Dendritic cell treated with granulocyte-macrophage colony-stimulating factor and Interleukin-4, amounts not matched to agents 40 ng/mL and 50 ng/mL, for 4 days (primary cell): Measurements from ENCODE around the gene NCOA5.
"Not testable (repeated sequence)": the region's sequence is repeated elsewhere in the genome, so short reads cannot be mapped to it uniquely, and the experiment has no call there.

Experiments used
- H3K27ac Mint-ChIP-seq: one replicate; pipeline ENCODE4 v1.8.0; 2022; ENCODE audit warnings: mild to moderate bottlenecking, mixed read lengths
- H3K27me3 Mint-ChIP-seq: one replicate; pipeline ENCODE4 v1.8.0; 2022; ENCODE audit warnings: mild to moderate bottlenecking, mixed read lengths
- H3K36me3 Mint-ChIP-seq: one replicate; pipeline ENCODE4 v1.8.0; 2022; ENCODE audit warnings: low read depth, mixed read lengths
- H3K4me1 Mint-ChIP-seq: one replicate; pipeline ENCODE4 v1.8.0; 2022; ENCODE audit warnings: low read depth, mixed read lengths
- H3K4me3 Mint-ChIP-seq: one replicate; pipeline ENCODE4 v1.8.0; 2022; ENCODE audit warnings: mild to moderate bottlenecking, moderate library complexity, mixed read lengths
- H3K9me3 Mint-ChIP-seq: one replicate; pipeline ENCODE4 v1.8.0; 2022; ENCODE audit warnings: mixed read lengths
- intact Hi-C: fragments of 100-400 bp; cut with micrococcal nuclease; formaldehyde crosslinking; loops from one replicate; pipeline ENCODE4 v1.15.0; 2022

NCOA5 gene

DNA sequence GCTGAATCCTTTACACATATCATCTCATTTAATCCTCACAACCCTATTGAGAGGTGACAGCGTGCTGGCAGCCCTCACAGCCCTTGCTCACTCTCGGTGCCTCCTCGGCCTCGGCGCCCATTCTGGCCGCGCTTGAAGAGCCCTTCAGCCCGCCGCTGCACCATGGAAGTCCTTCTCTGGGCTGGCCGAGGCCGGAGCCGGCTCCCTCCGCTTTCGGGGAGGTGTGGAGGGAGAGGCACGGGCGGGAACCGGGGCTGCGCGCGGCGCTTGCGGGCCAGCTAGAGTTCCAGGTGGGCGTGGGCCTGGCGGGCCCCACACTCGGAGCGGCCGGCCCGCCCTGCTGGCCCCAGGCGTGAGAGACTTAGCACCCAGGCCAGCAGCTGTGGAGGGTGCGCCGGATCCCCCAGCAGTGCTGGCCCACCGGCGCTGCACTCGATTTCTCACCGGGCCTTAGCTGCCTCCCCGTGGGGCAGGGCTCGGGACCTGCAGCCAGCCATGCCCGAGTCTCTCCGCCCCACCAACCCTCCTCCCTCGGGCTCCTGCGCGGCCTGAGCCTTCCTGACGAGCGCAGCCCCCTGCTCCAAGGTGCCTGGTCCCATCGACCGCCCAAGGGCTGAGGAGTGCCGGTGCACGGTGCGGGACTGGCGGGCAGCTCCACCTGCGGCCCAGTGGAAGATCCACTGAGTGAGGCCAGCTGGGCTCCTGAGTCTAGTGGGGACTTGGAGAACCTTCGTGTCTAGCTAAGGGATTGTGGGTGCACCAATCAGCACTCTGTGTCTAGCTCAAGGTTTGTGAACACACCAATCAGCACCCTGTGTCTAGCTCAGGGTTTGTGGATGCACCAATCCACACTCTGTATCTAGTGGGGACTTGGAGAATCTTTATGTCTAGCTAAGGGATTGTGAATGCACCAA, 2.1 kb upstream of the NCOA5 start:
- Mint-ChIP-seq H3K4me1 (peaks cover 17% of the 10 kb centered on the region), H3K36me3 (peaks cover 20% of the 10 kb centered on the region), H3K27me3 (peaks cover 15% of the 10 kb centered on the region)
- H3K27ac Mint-ChIP-seq, H3K4me3 Mint-ChIP-seq, H3K9me3 Mint-ChIP-seq, intact Hi-C loops: not testable (repeated sequence)

DNA sequence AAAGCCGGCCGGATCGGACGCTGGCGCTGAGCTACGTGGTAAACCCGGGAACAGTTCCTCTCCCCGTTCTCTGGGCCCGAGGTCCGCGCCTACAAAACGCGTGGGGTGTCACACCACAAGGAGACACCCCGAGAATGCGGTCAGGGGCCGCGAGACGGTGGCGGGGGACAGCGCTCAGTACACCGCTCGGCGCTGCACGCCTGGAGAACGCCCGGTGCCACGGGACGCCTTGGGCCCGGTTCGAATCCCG, 670 bp downstream of the NCOA5 start:
- peaks cover 3% of the 10 kb centered on the region for H3K27me3 Mint-ChIP-seq
- peaks cover 30% of the 10 kb centered on the region for H3K36me3 Mint-ChIP-seq
- H3K4me3 Mint-ChIP-seq, result peak overlapping the region; percentile 90
- peaks cover 44% of the 10 kb centered on the region for H3K4me1 Mint-ChIP-seq
- peak overlapping the region; percentile 96 for H3K27ac Mint-ChIP-seq
- H3K9me3 Mint-ChIP-seq, result no peaks in the 10 kb centered on the region
- intact Hi-C loops, result loop anchor here (2.0 to 5.0 kb wide), 2 partner anchors 66 to 117 kb away; partner anchors contain the start of gene ZNF335

DNA sequence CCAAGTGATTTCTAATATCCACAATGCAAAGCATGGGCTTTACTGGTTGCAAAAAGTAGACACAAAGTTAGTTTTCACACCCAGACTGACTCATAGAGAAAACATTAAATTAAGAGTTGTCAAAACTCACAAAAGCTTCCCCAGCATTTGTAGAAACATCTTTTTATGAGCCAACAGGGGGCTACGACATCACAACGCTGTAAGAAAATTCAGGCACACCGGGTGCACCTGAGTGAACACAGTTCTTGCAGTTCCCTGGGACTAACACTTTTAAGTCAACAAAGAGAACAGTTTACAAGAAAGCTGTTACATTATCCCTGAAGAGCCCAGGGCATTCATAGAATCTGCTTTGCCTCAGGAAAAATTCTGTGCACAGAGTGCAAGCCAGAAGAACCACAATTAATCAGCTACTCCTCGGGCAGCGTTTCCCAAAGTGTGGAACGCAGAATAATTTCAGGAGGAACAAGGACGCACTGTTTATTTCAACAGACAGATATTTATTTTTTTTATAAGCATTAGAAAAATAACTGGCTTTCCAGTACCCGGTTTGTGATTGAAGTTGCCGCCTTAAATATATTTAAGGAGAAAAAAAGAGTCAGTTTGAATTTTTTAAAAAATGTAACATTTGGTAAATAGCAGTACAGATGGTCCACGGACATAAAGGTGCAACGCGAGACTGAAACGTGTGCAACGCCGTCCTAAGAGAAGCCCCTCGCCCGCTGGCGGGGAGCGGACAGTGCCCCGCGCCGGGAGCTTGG, 1.2 kb downstream of the NCOA5 start:
- Mint-ChIP-seq H3K36me3 (peaks cover 30% of the 10 kb centered on the region), H3K27me3 (peaks cover 1% of the 10 kb centered on the region), H3K4me1 (peaks cover 45% of the 10 kb centered on the region), H3K27ac (peak overlapping the region; percentile 96), H3K4me3 (peak overlapping the region; percentile 90), H3K9me3 (no peaks in the 10 kb centered on the region)
- intact Hi-C loops, result loop anchor here (2.0 to 5.0 kb wide), 2 partner anchors 66 to 116 kb away; partner anchors contain the start of gene ZNF335

DNA sequence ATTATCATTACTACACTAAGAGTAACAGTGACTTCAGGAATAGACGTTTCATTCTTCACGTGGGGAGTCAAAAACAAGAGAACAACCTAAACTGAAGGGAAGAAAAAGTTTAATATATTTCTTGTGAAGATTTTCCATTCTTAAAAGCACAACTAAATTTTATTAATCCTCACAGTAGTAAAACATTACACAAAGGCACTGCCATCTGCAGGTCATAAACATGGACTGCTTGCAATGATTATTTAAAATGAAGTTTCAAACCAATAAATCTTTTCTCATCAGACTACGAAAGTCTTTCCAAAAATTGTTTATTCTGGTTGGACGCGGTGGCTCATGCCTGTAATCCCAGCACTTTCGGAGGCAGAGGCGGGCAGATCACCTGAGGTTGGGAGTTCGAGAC, 2.6 kb downstream of the NCOA5 start:
- Mint-ChIP-seq H3K4me3 (peak overlapping the region; percentile 20), H3K4me1 (peaks cover 59% of the 10 kb centered on the region)
- intact Hi-C loops, result loop anchor here (5.0 kb wide), 1 partner anchor 115 kb away; the partner anchor contains the start of gene ZNF335

DNA sequence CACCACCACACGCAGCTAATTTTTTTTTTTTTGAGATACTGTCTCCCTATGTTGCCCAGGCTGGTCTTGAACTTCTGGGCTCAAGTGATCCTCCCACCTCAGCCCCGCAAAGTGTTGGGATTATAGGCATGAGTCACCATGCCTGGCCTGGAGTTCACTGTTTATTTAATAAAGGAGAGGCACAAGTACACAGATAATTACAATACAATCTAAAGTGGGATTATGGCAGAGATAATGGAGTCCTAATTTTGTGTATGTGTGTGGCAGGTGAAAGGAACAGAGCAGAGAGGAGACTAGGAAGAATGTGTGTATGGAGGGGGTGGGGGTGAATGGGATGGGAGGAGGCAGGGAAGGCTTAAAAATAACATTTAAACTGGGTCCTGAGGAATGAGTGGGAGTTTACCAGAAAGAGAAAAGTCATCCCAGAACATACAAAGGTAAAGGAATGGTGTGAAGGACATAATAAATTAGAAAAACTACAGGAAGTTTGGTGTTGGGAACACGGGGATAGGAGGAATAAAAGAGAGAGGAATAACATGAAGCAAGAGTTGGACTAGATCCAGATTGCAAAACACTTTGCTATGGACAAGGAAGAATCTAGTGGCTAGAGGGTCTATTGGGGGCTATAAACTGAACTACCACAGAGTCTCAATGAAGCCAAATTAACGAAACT, 4.4 kb downstream of the NCOA5 start:
- Mint-ChIP-seq H3K4me3 (no peak overlapping the region), H3K4me1 (peaks cover 67% of the 10 kb centered on the region)
- intact Hi-C loops, result loop anchor here (5.0 kb wide), 1 partner anchor 113 kb away; the partner anchor contains the start of gene ZNF335

More for the DNA sequence above, 2.6 kb downstream of the NCOA5 start:
- Mint-ChIP-seq H3K9me3 (no peaks in the 10 kb centered on the region), H3K27me3 (no peaks in the 10 kb centered on the region), H3K27ac (peak overlapping the region; percentile 69), H3K36me3 (peaks cover 30% of the 10 kb centered on the region)

DNA sequence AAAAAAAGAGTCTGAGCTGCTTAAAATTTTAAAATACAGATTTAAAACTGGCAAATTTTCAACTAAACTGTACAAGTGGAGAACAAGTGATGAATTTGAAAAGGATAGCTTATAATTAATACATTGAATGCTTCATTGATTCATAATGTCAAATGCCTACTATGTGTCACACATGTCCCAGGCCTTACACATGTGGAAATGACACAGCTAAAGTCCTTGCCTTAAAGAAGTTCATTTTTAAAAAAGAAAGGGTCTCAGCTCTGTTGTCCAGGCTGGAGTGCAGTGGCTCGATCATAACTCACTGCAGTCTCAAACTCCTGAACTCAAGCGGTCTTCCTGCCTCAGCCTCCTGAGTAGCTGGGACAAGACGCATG, 5.0 kb downstream of the NCOA5 start:
- H3K4me3 Mint-ChIP-seq, result no peak overlapping the region
- peak overlapping the region; percentile 50 for H3K27ac Mint-ChIP-seq
- no peaks in the 10 kb centered on the region for H3K9me3 Mint-ChIP-seq
- intact Hi-C loops, result loop anchor here (5.0 kb wide), 1 partner anchor 112 kb away; the partner anchor contains the start of gene ZNF335
- no peaks in the 10 kb centered on the region for H3K27me3 Mint-ChIP-seq
- peaks cover 63% of the 10 kb centered on the region for H3K4me1 Mint-ChIP-seq
- H3K36me3 Mint-ChIP-seq, result peaks cover 30% of the 10 kb centered on the region

More for the DNA sequence above, 4.4 kb downstream of the NCOA5 start:
- Mint-ChIP-seq H3K36me3 (peaks cover 30% of the 10 kb centered on the region), H3K9me3 (no peaks in the 10 kb centered on the region), H3K27me3 (no peaks in the 10 kb centered on the region), H3K27ac (peak overlapping the region; percentile 50)

DNA sequence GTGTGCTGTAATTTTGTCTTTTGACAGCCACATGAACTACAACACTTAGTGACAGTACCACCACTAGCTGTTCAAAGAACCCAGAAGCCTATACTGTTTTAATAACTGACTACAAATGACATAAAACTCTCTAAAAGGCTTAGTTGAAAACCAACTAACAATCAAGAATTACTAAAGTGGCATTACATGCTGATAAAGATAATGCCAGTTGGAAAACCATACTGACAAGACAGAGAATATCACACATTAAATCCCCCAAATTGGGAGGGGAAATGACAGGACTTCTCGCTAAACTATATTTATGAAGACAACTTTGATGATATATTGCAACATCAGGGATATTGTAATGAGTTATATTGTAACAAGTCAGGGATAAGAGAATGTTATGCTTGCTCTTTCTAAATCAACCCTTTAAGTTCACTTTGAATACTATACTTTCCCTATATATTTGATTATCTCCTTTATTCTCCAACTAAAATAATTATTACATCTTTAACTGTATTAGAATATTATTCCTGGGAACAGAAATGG, 6.2 kb downstream of the NCOA5 start:
- H3K9me3 Mint-ChIP-seq, result no peaks in the 10 kb centered on the region
- no peaks in the 10 kb centered on the region for H3K27me3 Mint-ChIP-seq
- intact Hi-C loops, result no loop called here
- peaks cover 63% of the 10 kb centered on the region for H3K4me1 Mint-ChIP-seq
- H3K4me3 Mint-ChIP-seq, result no peak overlapping the region
- peak overlapping the region; percentile 56 for H3K27ac Mint-ChIP-seq
- H3K36me3 Mint-ChIP-seq, result peaks cover 32% of the 10 kb centered on the region

DNA sequence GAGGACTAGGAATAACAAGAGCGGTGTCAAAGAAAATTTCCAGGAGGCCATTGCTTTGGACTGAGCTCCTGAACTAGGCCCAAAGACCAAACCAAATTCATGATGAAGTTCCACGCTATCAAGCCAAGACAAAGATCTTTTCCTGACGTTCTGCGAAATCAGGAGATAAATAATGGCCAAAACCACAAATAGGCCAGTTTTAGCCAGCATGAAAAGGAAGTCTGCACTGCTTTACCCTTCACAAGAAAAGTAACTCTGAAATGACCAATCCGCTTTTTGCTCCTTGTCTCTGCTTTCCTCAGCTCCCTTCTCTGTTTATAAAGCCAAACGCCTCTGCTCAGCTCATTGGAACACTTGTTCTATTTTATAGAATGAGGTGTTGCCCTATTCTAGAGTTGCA, 6.7 kb downstream of the NCOA5 start:
- peaks cover 32% of the 10 kb centered on the region for H3K36me3 Mint-ChIP-seq
- no peak overlapping the region for H3K4me3 Mint-ChIP-seq
- peak overlapping the region; percentile 56 for H3K27ac Mint-ChIP-seq
- H3K27me3 Mint-ChIP-seq, result no peaks in the 10 kb centered on the region
- H3K4me1 Mint-ChIP-seq, result peaks cover 60% of the 10 kb centered on the region
- intact Hi-C loops, result no loop called here
- H3K9me3 Mint-ChIP-seq, result no peaks in the 10 kb centered on the region

DNA sequence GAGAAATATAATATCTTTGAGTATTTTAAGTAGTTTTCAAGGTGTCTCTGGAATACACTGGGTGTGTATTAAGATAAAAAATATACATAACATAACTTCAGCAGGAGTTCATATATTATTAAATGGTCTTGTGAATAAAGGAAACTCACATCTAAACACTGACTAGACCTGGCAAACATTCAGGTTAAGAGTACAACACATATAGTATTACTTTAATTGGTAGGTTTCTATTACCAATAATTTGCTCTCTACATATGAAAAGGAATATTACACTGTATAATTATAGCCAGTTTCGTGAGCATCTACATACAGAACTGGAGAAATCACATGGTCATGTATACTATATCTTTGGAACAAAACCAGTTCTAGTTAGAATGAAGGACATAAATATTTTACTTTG, 8.7 kb downstream of the NCOA5 start:
- intact Hi-C loops, result no loop called here
- Mint-ChIP-seq H3K4me1 (peaks cover 42% of the 10 kb centered on the region), H3K4me3 (no peak overlapping the region)

DNA sequence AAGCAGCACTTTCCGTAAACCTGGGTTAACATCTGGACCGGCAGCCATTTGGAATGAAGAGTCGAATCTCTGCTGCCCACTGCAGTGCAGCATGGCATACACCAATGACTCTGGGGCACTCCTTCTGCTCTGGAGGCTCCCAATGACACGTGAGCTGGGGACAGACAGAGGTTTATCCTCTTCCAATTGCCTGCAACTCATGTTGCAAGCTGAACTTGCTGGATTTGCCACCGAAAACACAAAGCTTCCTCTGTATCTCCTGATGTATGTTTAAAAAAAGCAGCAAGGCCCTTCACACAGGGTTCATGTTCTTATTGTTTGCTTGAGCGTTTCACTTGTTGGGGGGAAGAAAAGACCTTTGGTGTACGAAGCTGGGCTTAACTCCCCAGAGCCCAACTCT, 10.8 kb downstream of the NCOA5 start:
- no peak overlapping the region for H3K4me3 Mint-ChIP-seq
- intact Hi-C loops, result no loop called here
- peaks cover 23% of the 10 kb centered on the region for H3K4me1 Mint-ChIP-seq
- H3K9me3 Mint-ChIP-seq, result no peaks in the 10 kb centered on the region
- no peak overlapping the region for H3K27ac Mint-ChIP-seq
- H3K27me3 Mint-ChIP-seq, result no peaks in the 10 kb centered on the region
- peaks cover 50% of the 10 kb centered on the region for H3K36me3 Mint-ChIP-seq

More for the DNA sequence above, 8.7 kb downstream of the NCOA5 start:
- no peaks in the 10 kb centered on the region for H3K9me3 Mint-ChIP-seq
- no peaks in the 10 kb centered on the region for H3K27me3 Mint-ChIP-seq
- peaks cover 41% of the 10 kb centered on the region for H3K36me3 Mint-ChIP-seq
- H3K27ac Mint-ChIP-seq, result no peak overlapping the region

DNA sequence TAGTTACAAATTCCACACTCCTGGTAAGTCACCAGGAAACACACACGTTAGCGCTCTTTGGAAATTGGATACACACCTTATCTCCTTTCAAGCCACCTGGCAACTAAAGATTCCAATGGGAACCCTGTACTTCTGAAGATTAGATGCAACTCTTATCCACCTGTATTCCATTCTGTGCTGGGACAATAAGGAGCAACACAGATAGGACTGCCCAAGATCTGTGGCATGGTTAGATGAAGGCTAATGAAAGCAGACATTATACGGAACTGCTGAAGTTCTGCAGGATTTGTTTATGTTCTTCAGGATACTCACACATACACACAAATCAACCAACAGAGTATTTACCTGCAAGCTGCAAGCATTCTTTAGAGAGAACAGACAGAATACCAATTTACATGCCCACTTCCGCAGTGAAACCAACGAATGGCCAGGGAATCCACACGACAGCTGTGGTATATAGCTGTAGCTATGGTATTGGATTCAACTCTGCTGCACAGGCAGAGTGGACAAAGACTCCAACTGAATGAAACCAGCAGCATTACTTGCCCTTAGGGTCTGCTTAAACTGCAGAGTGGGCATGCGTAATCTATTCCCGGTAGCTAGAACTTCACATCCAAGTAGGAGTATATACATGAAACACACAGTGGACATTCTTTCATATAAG, 12.0 kb downstream of the NCOA5 start:
- Mint-ChIP-seq H3K4me1 (peaks cover 14% of the 10 kb centered on the region), H3K36me3 (peaks cover 56% of the 10 kb centered on the region), H3K27me3 (no peaks in the 10 kb centered on the region), H3K9me3 (no peaks in the 10 kb centered on the region), H3K27ac (no peak overlapping the region), H3K4me3 (no peak overlapping the region)
- intact Hi-C loops, result no loop called here

DNA sequence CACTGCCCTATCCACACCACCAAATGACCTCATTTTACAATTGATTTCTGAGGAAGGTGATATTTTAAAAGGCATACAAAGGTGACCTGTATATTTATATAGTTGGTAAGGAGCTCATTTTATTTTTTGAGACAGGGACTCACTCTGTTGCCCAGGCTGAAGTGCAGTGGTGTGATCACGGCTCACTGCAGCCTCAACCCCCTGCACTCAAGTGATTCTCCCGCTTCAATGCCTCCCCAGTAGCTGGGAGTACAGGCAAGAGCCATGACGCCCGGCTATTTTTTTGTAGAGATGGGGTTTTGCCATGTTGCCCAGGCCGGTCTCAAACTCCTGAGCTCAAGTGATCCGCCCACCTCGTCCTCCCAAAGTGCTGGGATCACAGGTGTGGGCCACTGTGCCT, 13.0 kb downstream of the NCOA5 start:
- intact Hi-C loops, result no loop called here
- Mint-ChIP-seq H3K36me3 (peaks cover 56% of the 10 kb centered on the region), H3K9me3 (no peaks in the 10 kb centered on the region), H3K27me3 (no peaks in the 10 kb centered on the region), H3K4me3 (no peak overlapping the region), H3K27ac (no peak overlapping the region), H3K4me1 (peaks cover 5% of the 10 kb centered on the region)

DNA sequence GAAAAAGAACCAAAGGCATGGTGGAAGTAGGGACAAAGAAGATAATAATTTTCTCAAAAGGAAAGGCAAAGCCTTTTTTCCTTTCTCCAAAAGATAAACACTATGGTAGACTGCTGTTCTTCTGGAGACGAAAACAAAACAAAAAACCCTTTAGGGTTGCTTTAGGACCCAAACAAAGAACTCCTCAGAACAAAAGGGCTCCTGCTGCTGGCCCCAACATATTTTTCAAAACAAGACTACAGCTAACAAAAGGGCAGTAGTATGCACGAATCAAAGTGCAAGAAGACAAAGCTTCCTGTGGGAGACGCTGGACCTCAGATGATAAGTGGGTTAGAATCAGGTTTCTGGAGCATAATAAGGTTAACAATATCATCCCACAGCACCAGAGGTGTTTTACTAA, 15.8 kb downstream of the NCOA5 start:
- no peak overlapping the region for H3K4me3 Mint-ChIP-seq
- no peaks in the 10 kb centered on the region for H3K4me1 Mint-ChIP-seq
- H3K27ac Mint-ChIP-seq, result no peak overlapping the region
- intact Hi-C loops, result no loop called here
- H3K27me3 Mint-ChIP-seq, result no peaks in the 10 kb centered on the region
- H3K9me3 Mint-ChIP-seq, result no peaks in the 10 kb centered on the region
- peaks cover 48% of the 10 kb centered on the region for H3K36me3 Mint-ChIP-seq
